Measurements from ENCODE around the gene GOLGA5. TPM values are rescaled to one million over a fixed set of nuclear protein-coding genes. Genes with fewer than 3 reads are reported as not detected.
"Not testable (repeated sequence)": the region's sequence is repeated elsewhere in the genome, so short reads cannot be mapped to it uniquely, and the experiment has no call there.

The GOLGA5 gene
- total RNA-seq, 3 donors from 2014 or later, result 41.4 to 52.1 (median 49.8) TPM

DNA sequence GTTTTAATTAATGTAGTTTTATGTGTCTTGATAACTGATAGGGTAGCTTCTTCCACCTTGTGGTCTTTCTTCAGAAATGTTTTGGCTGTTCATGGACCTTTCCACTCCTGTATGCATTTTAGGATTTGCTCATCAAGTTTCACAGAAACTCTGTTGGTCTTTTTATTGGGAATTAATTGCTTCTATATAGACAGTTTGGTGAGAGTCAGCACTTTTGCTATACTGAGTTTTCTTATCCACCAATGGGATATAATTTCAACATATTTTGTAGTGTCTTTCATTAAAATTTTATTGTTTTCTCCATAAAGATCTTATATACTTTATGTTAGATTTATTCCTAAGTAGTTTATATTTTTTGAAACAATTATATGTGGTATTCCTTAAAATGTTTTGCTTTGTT is 7.8 kb downstream of the GOLGA5 start:
- H3K4me1 ChIP-seq, result peaks cover 0 to 5% of the 10 kb centered on the region in 2 donors
- no peaks in the 10 kb centered on the region for H3K36me3 ChIP-seq
- no peaks in the 10 kb centered on the region for H3K9me3 ChIP-seq
- H3K27ac ChIP-seq, result no peak overlapping the region
- intact Hi-C loops (cut with DNase I; ENCODE audit: low total_unique reads), result no loop called here
- DNase-seq (ENCODE audit: low spot score in 2 of 2), result no peak
- no peak overlapping the region for H3K4me3 ChIP-seq
- no peaks in the 10 kb centered on the region for H3K27me3 ChIP-seq
- TF ChIP-seq POLR2A (IDR thresholded peaks at IDR 0.05) (no peak), POLR2AphosphoS5 (IDR thresholded peaks at IDR 0.05) (no peak)
- TF ChIP-seq, protein P1, sequence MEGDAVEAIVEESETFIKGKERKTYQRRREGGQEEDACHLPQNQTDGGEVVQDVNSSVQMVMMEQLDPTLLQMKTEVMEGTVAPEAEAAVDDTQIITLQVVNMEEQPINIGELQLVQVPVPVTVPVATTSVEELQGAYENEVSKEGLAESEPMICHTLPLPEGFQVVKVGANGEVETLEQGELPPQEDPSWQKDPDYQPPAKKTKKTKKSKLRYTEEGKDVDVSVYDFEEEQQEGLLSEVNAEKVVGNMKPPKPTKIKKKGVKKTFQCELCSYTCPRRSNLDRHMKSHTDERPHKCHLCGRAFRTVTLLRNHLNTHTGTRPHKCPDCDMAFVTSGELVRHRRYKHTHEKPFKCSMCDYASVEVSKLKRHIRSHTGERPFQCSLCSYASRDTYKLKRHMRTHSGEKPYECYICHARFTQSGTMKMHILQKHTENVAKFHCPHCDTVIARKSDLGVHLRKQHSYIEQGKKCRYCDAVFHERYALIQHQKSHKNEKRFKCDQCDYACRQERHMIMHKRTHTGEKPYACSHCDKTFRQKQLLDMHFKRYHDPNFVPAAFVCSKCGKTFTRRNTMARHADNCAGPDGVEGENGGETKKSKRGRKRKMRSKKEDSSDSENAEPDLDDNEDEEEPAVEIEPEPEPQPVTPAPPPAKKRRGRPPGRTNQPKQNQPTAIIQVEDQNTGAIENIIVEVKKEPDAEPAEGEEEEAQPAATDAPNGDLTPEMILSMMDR (IDR thresholded peaks at IDR 0.05), result no peak

DNA sequence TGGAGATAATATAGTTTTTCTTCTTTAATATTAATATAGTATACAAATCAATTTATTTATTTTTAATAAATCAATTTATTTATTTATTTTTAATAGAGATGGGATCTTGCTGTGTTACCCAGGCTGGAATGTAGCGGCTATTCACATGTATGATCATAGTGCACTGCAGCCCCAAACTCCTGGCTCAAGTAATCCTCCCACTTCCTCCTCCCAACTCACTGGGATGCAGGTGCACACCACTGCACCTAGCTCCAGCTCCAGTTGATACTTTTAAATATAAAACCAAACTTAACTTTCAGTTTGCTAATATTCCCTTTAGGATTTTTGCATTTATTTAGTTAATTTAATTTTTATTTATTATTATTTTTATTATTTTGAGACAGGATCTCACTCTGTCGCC is 8.6 kb downstream of the GOLGA5 start:
- Histone ChIP-seq H3K9me3 (no peaks in the 10 kb centered on the region), H3K27me3 (no peaks in the 10 kb centered on the region), H3K4me1 (peaks cover 0 to 5% of the 10 kb centered on the region in 2 donors), H3K36me3 (no peaks in the 10 kb centered on the region), H3K27ac (no peak overlapping the region), H3K4me3 (no peak overlapping the region)
- no peak for DNase-seq (ENCODE audit: low spot score in 2 of 2)
- intact Hi-C loops (cut with DNase I; ENCODE audit: low total_unique reads), result no loop called here
- TF ChIP-seq POLR2A (IDR thresholded peaks at IDR 0.05) (no peak), POLR2AphosphoS5 (IDR thresholded peaks at IDR 0.05) (no peak)
- TF ChIP-seq, protein P1 (IDR thresholded peaks at IDR 0.05), result no peak

DNA sequence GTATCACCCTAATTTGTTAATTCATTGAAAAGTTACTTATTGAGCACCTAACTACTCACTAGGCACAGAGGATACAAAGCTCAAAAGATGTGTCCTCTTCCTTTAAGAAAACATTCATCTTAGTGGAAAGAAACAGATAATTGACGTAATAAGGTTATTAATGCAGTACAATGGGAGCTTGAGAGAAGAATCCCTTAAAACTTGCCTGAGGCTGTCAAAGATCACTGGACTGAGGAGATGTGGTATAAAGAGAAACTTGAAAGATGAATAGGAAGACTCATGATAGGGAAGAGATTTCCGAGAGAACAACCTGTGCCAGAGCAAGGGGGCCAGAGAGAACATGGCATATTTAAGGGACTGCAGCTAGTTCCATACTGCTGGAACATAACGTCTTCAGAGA is 19.1 kb downstream of the GOLGA5 start:
- Histone ChIP-seq H3K27ac (no peak overlapping the region), H3K36me3 (peaks cover 7% of the 10 kb centered on the region), H3K4me3 (no peak overlapping the region), H3K4me1 (no peaks in the 10 kb centered on the region), H3K27me3 (no peaks in the 10 kb centered on the region), H3K9me3 (no peaks in the 10 kb centered on the region)
- no peak for TF ChIP-seq POLR2A (IDR thresholded peaks at IDR 0.05)
- TF ChIP-seq, protein P1 (IDR thresholded peaks at IDR 0.05), result no peak
- no peak for TF ChIP-seq POLR2AphosphoS5 (IDR thresholded peaks at IDR 0.05)
- intact Hi-C loops (cut with DNase I; ENCODE audit: low total_unique reads), result no loop called here
- DNase-seq (ENCODE audit: low spot score in 2 of 2), result no peak

DNA sequence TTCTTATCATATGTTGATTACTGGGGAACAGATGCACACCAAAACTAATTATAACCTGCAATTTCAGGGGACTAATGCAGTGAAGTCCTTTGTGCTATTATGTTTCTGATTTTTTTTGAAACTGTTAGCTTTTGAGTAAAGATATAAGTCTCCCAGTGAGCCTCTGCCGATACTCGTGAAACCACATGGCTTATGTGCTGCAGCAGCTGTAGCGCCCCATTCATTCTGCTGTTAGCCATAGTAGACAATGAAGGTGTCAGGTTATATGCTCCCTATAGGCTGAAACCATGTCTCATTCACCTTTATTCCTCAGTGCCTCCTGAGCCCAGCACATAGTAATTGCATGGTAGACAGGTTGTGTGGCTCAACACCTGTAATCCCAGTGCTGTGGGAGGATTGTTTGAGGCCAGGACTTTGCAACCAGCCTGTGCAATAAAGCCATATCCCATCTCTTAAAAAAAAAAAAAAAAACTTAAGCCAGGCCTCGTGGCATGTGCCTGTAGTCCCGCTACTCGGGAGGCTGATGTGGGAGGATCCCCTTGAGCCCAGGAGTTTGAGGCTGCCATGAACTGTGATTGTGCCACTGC is 25.0 kb downstream of the GOLGA5 start:
- intact Hi-C loops (cut with DNase I; ENCODE audit: low total_unique reads), result no loop called here
- H3K4me1 ChIP-seq, result no peaks in the 10 kb centered on the region
- DNase-seq (ENCODE audit: low spot score in 2 of 2), result no peak
- peaks cover 14% of the 10 kb centered on the region for H3K36me3 ChIP-seq
- H3K27ac ChIP-seq, result no peak overlapping the region
- H3K27me3 ChIP-seq, result no peaks in the 10 kb centered on the region
- H3K9me3 ChIP-seq, result no peaks in the 10 kb centered on the region
- TF ChIP-seq POLR2AphosphoS5 (IDR thresholded peaks at IDR 0.05) (no peak), POLR2A (IDR thresholded peaks at IDR 0.05) (no peak)
- TF ChIP-seq, protein P1 (IDR thresholded peaks at IDR 0.05), result no peak
- no peak overlapping the region for H3K4me3 ChIP-seq

DNA sequence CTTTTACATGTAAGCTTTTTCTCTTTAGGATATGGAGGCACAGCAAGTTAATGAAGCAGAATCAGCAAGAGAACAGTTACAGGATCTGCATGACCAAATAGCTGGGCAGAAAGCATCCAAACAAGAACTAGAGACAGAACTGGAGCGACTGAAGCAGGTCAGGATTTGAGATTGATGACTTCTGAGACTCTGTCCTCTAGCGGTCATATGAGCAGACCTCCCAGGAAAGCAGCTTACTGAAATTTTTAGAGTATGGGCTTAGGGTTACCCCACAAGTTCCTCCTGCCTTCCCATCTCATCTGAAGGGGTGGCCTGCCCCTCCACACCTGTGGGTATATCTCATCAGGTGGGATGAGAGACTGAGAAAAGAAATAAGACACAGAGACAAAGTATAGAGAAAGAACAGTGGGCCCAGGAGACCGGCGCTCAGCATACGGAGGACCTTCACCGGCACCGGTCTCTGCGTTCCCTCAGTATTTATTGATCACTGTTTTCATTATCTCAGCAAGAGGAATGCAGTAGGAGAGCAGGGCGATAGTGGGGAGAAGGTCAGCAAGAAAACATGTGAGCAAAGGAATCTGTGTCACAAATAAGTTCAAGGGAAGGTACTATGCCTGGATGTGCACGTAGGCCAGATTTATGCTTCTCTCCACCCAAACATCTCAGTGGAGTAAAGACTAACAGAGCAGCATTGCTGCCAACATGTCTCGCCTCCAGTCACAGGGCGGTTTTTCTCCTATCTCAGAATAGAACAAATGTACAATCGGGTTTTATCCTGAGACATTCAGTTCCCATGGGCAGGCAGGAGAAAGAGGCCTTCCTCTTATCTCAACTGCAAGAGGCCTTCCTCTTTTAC is 25.8 kb downstream of the GOLGA5 start:
- intact Hi-C loops (cut with DNase I; ENCODE audit: low total_unique reads), result not testable (repeated sequence)

DNA sequence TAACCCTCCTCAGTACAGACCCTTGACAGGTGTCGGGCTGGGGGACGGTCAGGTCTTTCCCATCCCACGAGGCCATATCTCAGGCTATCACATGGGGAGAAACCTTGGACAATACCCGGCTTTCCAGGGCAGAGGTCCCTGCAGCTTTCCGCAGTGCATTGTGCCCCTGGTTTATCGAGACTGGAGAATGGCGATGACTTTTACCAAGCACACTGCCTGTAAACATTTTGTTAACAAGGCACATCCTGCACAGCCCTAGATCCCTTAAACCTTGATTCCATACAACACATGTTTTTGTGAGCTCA is 26.4 kb downstream of the GOLGA5 start:
- H3K27ac ChIP-seq; H3K9me3 ChIP-seq; H3K27me3 ChIP-seq; DNase-seq (ENCODE audit: low spot score in 2 of 2); intact Hi-C loops (cut with DNase I; ENCODE audit: low total_unique reads); H3K4me1 ChIP-seq; H3K4me3 ChIP-seq: not testable (repeated sequence)
- H3K36me3 ChIP-seq, result peaks cover 14% of the 10 kb centered on the region

More for the DNA sequence above, 25.8 kb downstream of the GOLGA5 start:
- H3K27ac ChIP-seq; H3K4me1 ChIP-seq; H3K4me3 ChIP-seq; H3K9me3 ChIP-seq; DNase-seq (ENCODE audit: low spot score in 2 of 2); H3K27me3 ChIP-seq: not testable (repeated sequence)
- H3K36me3 ChIP-seq, result peaks cover 14% of the 10 kb centered on the region
